Ammon's horn (tissue), 1 donor: ENCODE data around the gene F3.
"Not testable (repeated sequence)": the region's sequence is repeated elsewhere in the genome, so short reads cannot be mapped to it uniquely, and the experiment has no call there.

Experiments used
- DNase-seq: peaks from one replicate; pipeline ENCODE4 v3.0.0-alpha.2; 2016; ENCODE audit warnings: low spot score

F3 gene

GRCh38 chr1:94541246-94542087 lies at the start of gene F3:
F3 (minus strand) TSS chr1:94541759; CDS start chr1:94541636, 123 bp downstream.
- DNase-seq, result peak; percentile 73

GRCh38 chr1:94590203-94591137 lies 48.9 kb upstream of the F3 start:
- DNase-seq, result no peak

- DNase-seq, result no peak
Observed at GRCh38 chr1:94589728-94590127, 48.2 kb upstream of the F3 start.

GRCh38 chr1:94582565-94582964 lies 41.0 kb upstream of the F3 start:
- no peak for DNase-seq

- no peak for DNase-seq
Observed at GRCh38 chr1:94580367-94581115, 39.0 kb upstream of the F3 start.

GRCh38 chr1:94579876-94580294 lies 38.3 kb upstream of the F3 start:
- no peak for DNase-seq

GRCh38 chr1:94578856-94579255 lies 37.3 kb upstream of the F3 start:
- no peak for DNase-seq

- not testable (repeated sequence) for DNase-seq
Observed at GRCh38 chr1:94573917-94574316, 32.4 kb upstream of the F3 start.

GRCh38 chr1:94572780-94573179 lies 31.2 kb upstream of the F3 start:
- no peak for DNase-seq

GRCh38 chr1:94570965-94571364 lies 29.4 kb upstream of the F3 start:
- not testable (repeated sequence) for DNase-seq

- not testable (repeated sequence) for DNase-seq
Observed at GRCh38 chr1:94568806-94569205, 27.2 kb upstream of the F3 start.

- DNase-seq, result not testable (repeated sequence)
Observed at GRCh38 chr1:94567975-94568607, 26.5 kb upstream of the F3 start.

GRCh38 chr1:94566436-94566835 lies 24.9 kb upstream of the F3 start:
- DNase-seq, result not testable (repeated sequence)

GRCh38 chr1:94565901-94566300 lies 24.3 kb upstream of the F3 start:
- DNase-seq, result no peak

- no peak for DNase-seq
Observed at GRCh38 chr1:94562519-94563260, 21.1 kb upstream of the F3 start.

GRCh38 chr1:94560333-94560732 lies 18.8 kb upstream of the F3 start:
- no peak for DNase-seq

- DNase-seq, result no peak
Observed at GRCh38 chr1:94559921-94560320, 18.4 kb upstream of the F3 start.

- no peak for DNase-seq
Observed at GRCh38 chr1:94555091-94555490, 13.5 kb upstream of the F3 start.

GRCh38 chr1:94554580-94554979 lies 13.0 kb upstream of the F3 start:
- DNase-seq, result no peak

GRCh38 chr1:94553931-94554330 lies 12.4 kb upstream of the F3 start:
- no peak for DNase-seq

- no peak for DNase-seq
Observed at GRCh38 chr1:94553323-94553730, 11.8 kb upstream of the F3 start.
